Stimulated activated CD8-positive, alpha-beta memory T cell treated with anti-CD3 and anti-CD28 coated beads, Interleukin-12 subunit alpha, Interleukin-12 subunit beta, amount 100 ng/mL, for 1 hour (primary cell): Measurements from ENCODE around the gene ZNRF3.
"Not testable (repeated sequence)": the region's sequence is repeated elsewhere in the genome, so short reads cannot be mapped to it uniquely, and the experiment has no call there.

Experiments used
- DNase-seq: peaks from one replicate; pipeline ENCODE4 v3.0.0-alpha.2; 2020; ENCODE audit warnings: low read depth

Gene ZNRF3

GRCh38 chr22:28908810-28909209, 25.4 kb downstream of the ZNRF3 start:
- not testable (repeated sequence) for DNase-seq

- no peak for DNase-seq
These were observed 26.0 kb downstream of the ZNRF3 start for GRCh38 chr22:28909375-28909774.

GRCh38 chr22:28910569-28911303, 27.4 kb downstream of the ZNRF3 start:
- no peak for DNase-seq

GRCh38 chr22:28911304-28911690, 27.9 kb downstream of the ZNRF3 start:
- no peak for DNase-seq

GRCh38 chr22:28911777-28912669, 28.7 kb downstream of the ZNRF3 start:
- no peak for DNase-seq

- DNase-seq: no peak
These were observed 30.8 kb downstream of the ZNRF3 start for GRCh38 chr22:28914201-28914600.

- no peak for DNase-seq
These were observed 32.6 kb downstream of the ZNRF3 start for GRCh38 chr22:28915969-28916368.

- DNase-seq: no peak
These were observed 34.6 kb downstream of the ZNRF3 start for GRCh38 chr22:28917747-28918549.

GRCh38 chr22:28918550-28919271, 35.3 kb downstream of the ZNRF3 start:
- no peak for DNase-seq

- no peak for DNase-seq
These were observed 37.6 kb downstream of the ZNRF3 start for GRCh38 chr22:28920757-28921584.

- no peak for DNase-seq
These were observed 38.2 kb downstream of the ZNRF3 start for GRCh38 chr22:28921585-28921879.

- DNase-seq: no peak
These were observed 39.3 kb downstream of the ZNRF3 start for GRCh38 chr22:28922540-28923244.

GRCh38 chr22:28923826-28924732, 40.7 kb downstream of the ZNRF3 start:
- no peak for DNase-seq

GRCh38 chr22:28925916-28926315, 42.5 kb downstream of the ZNRF3 start:
- DNase-seq: no peak

GRCh38 chr22:28927630-28928029, 44.3 kb downstream of the ZNRF3 start:
- no peak for DNase-seq

GRCh38 chr22:28929197-28929596, 45.8 kb downstream of the ZNRF3 start:
- no peak for DNase-seq

- no peak for DNase-seq
These were observed 47.1 kb downstream of the ZNRF3 start for GRCh38 chr22:28930357-28931007.

- DNase-seq: no peak
These were observed 48.6 kb downstream of the ZNRF3 start for GRCh38 chr22:28931844-28932567.
